Brain microvascular endothelial cell (primary cell): ENCODE results near the gene NUDT4B.
"Not testable (repeated sequence)": the region's sequence is repeated elsewhere in the genome, so short reads cannot be mapped to it uniquely, and the experiment has no call there.

ENCODE experiments used
- DNase-seq: peaks from one replicate; pipeline ENCODE4 v3.0.0-alpha.2; 2020
- H3K27ac ChIP-seq: fragments of 250-450 bp; sonication (Bioruptor Pico); 2 replicates; pipeline ENCODE4 v1.5.1; 2020; ENCODE audit warnings: mild to moderate bottlenecking, moderate library complexity
- H3K27me3 ChIP-seq: fragments of 250-450 bp; sonication (Bioruptor Pico); replicated peaks from 2 replicates; pipeline ENCODE4 v1.5.1; 2020; ENCODE audit warnings: mild to moderate bottlenecking
- H3K36me3 ChIP-seq: fragments of 250-450 bp; sonication (Bioruptor Pico); replicated peaks from 2 replicates; pipeline ENCODE4 v1.5.1; 2020; ENCODE audit warnings: mild to moderate bottlenecking
- H3K4me3 ChIP-seq: 2 replicates; pipeline ENCODE4 v1.5.1; 2011; ENCODE audit warnings: low read depth, mild to moderate bottlenecking, control low read depth, low read length, moderate library complexity
- in situ Hi-C: cut with HindIII; loops from 2 replicates; pipeline ENCODE4 v1.10.0; 2017; ENCODE audit warnings: low sequenced_read_pairs, low pct_ligation_motif_present

NUDT4B gene

GRCh38 chr1:148727862-148728261 is 20.7 kb upstream of the NUDT4B start:
- in situ Hi-C loops, H3K27me3 ChIP-seq, H3K36me3 ChIP-seq, DNase-seq, H3K27ac ChIP-seq, H3K4me3 ChIP-seq: not testable (repeated sequence)

GRCh38 chr1:148729128-148729527 is 19.4 kb upstream of the NUDT4B start:
- H3K27me3 ChIP-seq, H3K36me3 ChIP-seq, DNase-seq, H3K27ac ChIP-seq, H3K4me3 ChIP-seq, in situ Hi-C loops: not testable (repeated sequence)

DNA sequence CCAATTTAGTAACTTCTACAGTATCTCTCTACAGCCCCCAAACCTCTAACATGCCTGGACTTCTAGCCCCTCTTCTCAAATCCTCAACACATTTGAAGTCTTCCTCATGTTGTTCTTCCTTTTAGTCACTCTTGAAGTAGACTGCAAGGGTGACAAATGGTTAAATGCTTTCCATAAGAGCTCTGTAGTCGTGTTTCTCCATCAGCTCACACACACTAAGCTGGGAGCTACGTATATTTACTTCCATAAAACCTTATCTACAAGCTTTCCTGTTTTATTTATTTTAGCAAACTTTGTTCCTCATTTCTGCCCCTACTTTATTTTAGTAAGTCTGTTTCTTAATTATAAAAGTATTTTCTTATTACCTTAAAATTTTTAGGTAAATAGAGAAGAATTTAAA is 19.0 kb upstream of the NUDT4B start:
- H3K27ac ChIP-seq, in situ Hi-C loops, DNase-seq, H3K27me3 ChIP-seq, H3K4me3 ChIP-seq, H3K36me3 ChIP-seq: not testable (repeated sequence)

- DNase-seq, H3K36me3 ChIP-seq, H3K4me3 ChIP-seq, in situ Hi-C loops, H3K27me3 ChIP-seq, H3K27ac ChIP-seq: not testable (repeated sequence)
Measured at GRCh38 chr1:148732277-148732676, 16.3 kb upstream of the NUDT4B start.

GRCh38 chr1:148733585-148734310 is 14.8 kb upstream of the NUDT4B start:
- in situ Hi-C loops, DNase-seq, H3K27ac ChIP-seq, H3K36me3 ChIP-seq, H3K27me3 ChIP-seq, H3K4me3 ChIP-seq: not testable (repeated sequence)

DNA sequence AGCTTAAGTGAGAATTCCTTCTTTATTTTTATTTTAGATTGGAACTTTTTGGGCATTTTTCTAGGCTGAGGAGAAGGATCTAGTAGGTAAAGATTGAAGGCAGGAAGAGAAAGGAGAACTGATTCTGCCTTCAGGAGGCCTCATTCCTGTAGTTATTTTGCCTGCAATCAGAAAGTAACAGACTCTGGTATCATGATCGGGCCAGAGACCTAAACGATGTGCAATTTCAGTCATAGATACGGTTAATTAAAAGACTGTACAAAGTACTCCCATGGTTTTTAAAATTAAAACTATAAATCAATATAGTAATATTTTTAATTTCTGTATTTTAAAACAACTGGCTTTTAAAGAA is 14.3 kb upstream of the NUDT4B start:
- H3K27ac ChIP-seq, in situ Hi-C loops, H3K36me3 ChIP-seq, H3K27me3 ChIP-seq, H3K4me3 ChIP-seq, DNase-seq: not testable (repeated sequence)

DNA sequence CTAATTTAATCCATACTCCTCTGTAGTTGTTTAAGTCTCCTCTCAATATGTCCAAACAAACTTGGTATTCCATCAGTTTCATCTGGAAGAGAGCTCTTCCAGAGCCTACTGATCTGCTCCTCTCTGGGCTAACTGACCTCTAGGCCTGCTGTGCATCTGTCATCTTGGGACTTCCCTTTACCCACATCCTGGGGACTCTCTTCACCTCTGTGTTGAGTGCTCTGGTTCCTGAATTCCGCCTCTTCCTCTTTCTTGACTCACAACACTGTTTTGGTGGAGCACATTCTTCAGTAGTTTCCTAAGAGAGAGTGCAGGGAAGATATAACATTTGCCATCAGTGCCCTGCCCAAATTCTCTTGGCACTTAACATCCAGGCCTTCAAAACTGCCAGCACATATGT is 13.0 kb upstream of the NUDT4B start:
- in situ Hi-C loops, DNase-seq: not testable (repeated sequence)

GRCh38 chr1:148738667-148739066 is 9.9 kb upstream of the NUDT4B start:
- H3K36me3 ChIP-seq, H3K27me3 ChIP-seq, H3K27ac ChIP-seq, DNase-seq, in situ Hi-C loops, H3K4me3 ChIP-seq: not testable (repeated sequence)

More for the DNA sequence above, 13.0 kb upstream of the NUDT4B start:
- not testable (repeated sequence) for H3K27ac ChIP-seq, H3K27me3 ChIP-seq, H3K36me3 ChIP-seq, H3K4me3 ChIP-seq

DNA sequence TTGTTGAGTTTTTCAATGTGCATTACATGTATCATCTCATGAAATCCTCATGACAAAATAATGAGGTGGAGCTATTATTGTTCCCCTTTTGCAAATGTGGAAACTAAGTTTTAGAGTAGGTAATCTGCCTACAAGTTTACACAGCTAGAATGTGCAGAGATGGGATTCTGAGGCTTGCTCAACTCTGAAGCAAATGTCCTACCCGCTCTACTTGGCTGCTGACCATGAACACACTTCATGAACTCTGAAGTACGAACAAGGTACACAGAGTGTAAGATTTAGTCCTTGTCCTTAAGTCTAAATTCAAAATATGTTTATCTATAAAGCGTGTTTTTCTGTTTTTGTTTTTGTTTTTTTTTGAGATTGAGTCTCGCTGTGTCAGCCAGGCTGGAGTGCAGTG is 5.4 kb upstream of the NUDT4B start:
- H3K27ac ChIP-seq, DNase-seq, in situ Hi-C loops, H3K36me3 ChIP-seq, H3K4me3 ChIP-seq, H3K27me3 ChIP-seq: not testable (repeated sequence)

GRCh38 chr1:148743726-148744720 is 4.6 kb upstream of the NUDT4B start:
- H3K4me3 ChIP-seq, H3K27ac ChIP-seq, H3K27me3 ChIP-seq, DNase-seq, in situ Hi-C loops, H3K36me3 ChIP-seq: not testable (repeated sequence)

DNA sequence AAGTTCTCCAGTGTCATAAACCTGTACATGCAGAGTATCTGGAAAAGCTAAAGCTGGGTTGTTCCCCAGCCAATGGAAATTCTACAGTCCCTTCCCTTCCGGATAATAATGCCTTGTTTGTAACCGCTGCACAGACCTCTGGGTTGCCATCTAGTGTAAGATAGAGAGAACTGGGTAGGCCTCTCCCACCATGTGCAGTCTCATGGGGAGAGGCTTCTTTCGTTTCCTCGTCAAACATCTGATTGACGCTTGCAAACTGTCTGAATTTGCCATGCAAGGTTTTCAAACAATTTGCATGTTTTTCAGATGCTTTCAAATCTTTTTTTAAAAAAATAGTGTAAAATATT is 734 bp downstream of the NUDT4B start:
- DNase-seq, H3K27ac ChIP-seq, H3K4me3 ChIP-seq, H3K27me3 ChIP-seq, H3K36me3 ChIP-seq, in situ Hi-C loops: not testable (repeated sequence)

- H3K27ac ChIP-seq, H3K36me3 ChIP-seq, H3K27me3 ChIP-seq, DNase-seq, H3K4me3 ChIP-seq, in situ Hi-C loops: not testable (repeated sequence)
Measured at GRCh38 chr1:148756231-148756630, 7.7 kb downstream of the NUDT4B start.

GRCh38 chr1:148757446-148757845 is 8.9 kb downstream of the NUDT4B start:
- H3K36me3 ChIP-seq, H3K4me3 ChIP-seq, DNase-seq, H3K27ac ChIP-seq, in situ Hi-C loops, H3K27me3 ChIP-seq: not testable (repeated sequence)

GRCh38 chr1:148758412-148758811 is 9.8 kb downstream of the NUDT4B start:
- H3K36me3 ChIP-seq, H3K27me3 ChIP-seq, DNase-seq, H3K4me3 ChIP-seq, H3K27ac ChIP-seq, in situ Hi-C loops: not testable (repeated sequence)

DNA sequence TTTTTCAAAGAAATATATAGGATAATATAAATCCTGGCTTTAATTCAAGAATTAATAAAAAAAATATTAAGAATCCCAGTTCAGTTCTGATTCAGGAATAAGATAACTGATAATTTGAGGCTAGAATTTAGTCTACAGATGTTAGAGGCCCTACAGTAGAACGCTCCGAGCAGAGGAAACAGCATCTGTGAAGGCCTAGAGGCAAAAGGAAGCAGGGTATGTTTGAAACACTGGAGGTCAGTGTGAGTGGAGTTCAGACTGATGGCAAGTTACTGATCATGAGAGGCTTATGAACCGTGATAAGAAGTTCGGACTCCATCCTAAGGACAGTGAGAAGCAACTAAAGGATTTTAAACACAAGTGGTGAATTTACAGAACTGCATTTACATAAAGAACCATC is 10.4 kb downstream of the NUDT4B start:
- H3K36me3 ChIP-seq, in situ Hi-C loops, H3K27ac ChIP-seq, H3K27me3 ChIP-seq, DNase-seq, H3K4me3 ChIP-seq: not testable (repeated sequence)
